OCI-LY1 (cell line): ENCODE data around the gene EFCAB13.

Source experiments
- H2AFZ ChIP-seq: fragments of 200-600 bp; sonication (generic), shearing (Covaris generic); 2 replicates; pipeline ENCODE4 v1.6.0; 2014; ENCODE audit warnings: antibody characterized with exemption, mild to moderate bottlenecking, low read length
- H3F3A ChIP-seq: fragments of 200-600 bp; sonication (generic), shearing (Covaris generic); 2 replicates; pipeline ENCODE4 v1.6.0; 2014; ENCODE audit warnings: mild to moderate bottlenecking, antibody characterized with exemption, low read length, moderate library complexity; ENCODE audit not compliant: insufficient read depth
- H3K27ac ChIP-seq: fragments of 200-600 bp; sonication (generic); 2 replicates; pipeline ENCODE4 v1.5.1; 2014; ENCODE audit warnings: low read length, mixed run types, mild to moderate bottlenecking, low read depth; ENCODE audit not compliant: poor library complexity, severe bottlenecking
- H3K27me3 ChIP-seq: fragments of 200-600 bp; sonication (generic); 2 replicates; pipeline ENCODE4 v1.6.0; 2014; ENCODE audit warnings: antibody characterized with exemption, mild to moderate bottlenecking, low read length, moderate library complexity; ENCODE audit not compliant: insufficient read depth
- H3K36me3 ChIP-seq: fragments of 200-600 bp; sonication (generic); 2 replicates; pipeline ENCODE4 v1.6.1; 2014; ENCODE audit warnings: mild to moderate bottlenecking, antibody characterized with exemption, low read length, moderate library complexity, mixed read lengths; ENCODE audit not compliant: insufficient read depth
- H3K4me1 ChIP-seq: fragments of 200-600 bp; sonication (generic); 2 replicates; pipeline ENCODE4 v1.5.1; 2014; ENCODE audit warnings: mild to moderate bottlenecking, low read length, moderate library complexity; ENCODE audit not compliant: insufficient read depth, severe bottlenecking
- H3K4me2 ChIP-seq: fragments of 200-600 bp; sonication (generic), shearing (Covaris generic); 2 replicates; pipeline ENCODE4 v1.6.1; 2014; ENCODE audit warnings: low read length
- H3K4me3 ChIP-seq: fragments of 200-600 bp; sonication (generic); 2 replicates; pipeline ENCODE4 v1.5.1; 2014; ENCODE audit warnings: low read length, low read depth, mild to moderate bottlenecking, mixed read lengths; ENCODE audit not compliant: poor library complexity, severe bottlenecking
- H3K79me2 ChIP-seq: fragments of 200-600 bp; shearing (Covaris generic); 2 replicates; pipeline ENCODE4 v1.6.1; 2016; ENCODE audit warnings: mixed run types, low read length, mixed read lengths; ENCODE audit not compliant: insufficient read depth
- H3K9ac ChIP-seq: fragments of 200-600 bp; sonication (generic), shearing (Covaris generic); 2 replicates; pipeline ENCODE4 v1.6.1; 2014; ENCODE audit warnings: mild to moderate bottlenecking, low read length, mixed read lengths
- H3K9me2 ChIP-seq: fragments of 200-600 bp; sonication (generic), shearing (Covaris generic); 2 replicates; pipeline ENCODE4 v1.6.1; 2014; ENCODE audit warnings: low read depth, mild to moderate bottlenecking, low read length, mixed read lengths
- H3K9me3 ChIP-seq: fragments of 200-600 bp; shearing (Covaris generic); 2 replicates; pipeline ENCODE4 v1.6.1; 2014; ENCODE audit warnings: low read length, mixed read lengths
- H4K20me1 ChIP-seq: fragments of 200-600 bp; sonication (generic), shearing (Covaris generic); 2 replicates; pipeline ENCODE4 v1.6.0; 2016; ENCODE audit warnings: mild to moderate bottlenecking, low read length; ENCODE audit not compliant: insufficient read depth
- EZH2 ChIP-seq: fragments of 200-600 bp; sonication (generic), shearing (Covaris generic); IDR thresholded peaks from 2 replicates; pipeline ENCODE4 v1.8.0; 2017; ENCODE audit warnings: borderline replicate concordance, mixed run types, mild to moderate bottlenecking, antibody characterized with exemption, low read length, moderate library complexity, mixed read lengths
- TF ChIP-seq, protein P1 (sequence below): fragments of 200-600 bp; sonication (generic), shearing (Covaris generic); IDR thresholded peaks from 2 replicates; pipeline ENCODE4 v1.5.1; 2017; ENCODE audit warnings: mild to moderate bottlenecking, antibody characterized with exemption, low read length, moderate library complexity, mixed read lengths

The EFCAB13 gene

DNA sequence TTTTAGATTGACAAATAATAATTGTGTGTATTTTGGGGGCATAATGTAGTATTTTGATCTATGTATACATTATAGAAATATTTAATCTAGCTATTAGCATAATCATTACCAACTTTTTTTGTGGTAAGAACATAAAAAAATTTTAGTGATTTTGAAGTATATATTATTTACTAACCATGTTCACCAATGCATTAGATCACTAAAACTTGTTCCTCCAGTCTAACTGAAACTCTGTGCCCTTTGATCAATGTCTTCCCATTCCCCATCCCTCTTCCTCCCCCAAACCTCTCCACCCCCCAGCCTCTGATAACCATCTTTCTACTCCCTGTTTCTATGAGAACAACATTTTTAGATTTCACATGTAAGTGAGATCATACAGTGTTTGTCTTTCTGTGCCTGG lies 8.5 kb downstream of the EFCAB13 start:
- Histone ChIP-seq H3K4me2 (no peak overlapping the region), H3K4me3 (no peak overlapping the region), H4K20me1 (no peaks in the 10 kb centered on the region), H3K27ac (no peak overlapping the region), H3K9me3 (no peaks in the 10 kb centered on the region), H3K4me1 (no peaks in the 10 kb centered on the region), H2AFZ (no peak overlapping the region), H3K36me3 (peaks cover 38% of the 10 kb centered on the region), H3K9ac (no peak overlapping the region), H3K9me2 (no peaks in the 10 kb centered on the region), H3K27me3 (no peaks in the 10 kb centered on the region), H3K79me2 (no peaks in the 10 kb centered on the region), H3F3A (no peaks in the 10 kb centered on the region)
- TF ChIP-seq, protein P1, sequence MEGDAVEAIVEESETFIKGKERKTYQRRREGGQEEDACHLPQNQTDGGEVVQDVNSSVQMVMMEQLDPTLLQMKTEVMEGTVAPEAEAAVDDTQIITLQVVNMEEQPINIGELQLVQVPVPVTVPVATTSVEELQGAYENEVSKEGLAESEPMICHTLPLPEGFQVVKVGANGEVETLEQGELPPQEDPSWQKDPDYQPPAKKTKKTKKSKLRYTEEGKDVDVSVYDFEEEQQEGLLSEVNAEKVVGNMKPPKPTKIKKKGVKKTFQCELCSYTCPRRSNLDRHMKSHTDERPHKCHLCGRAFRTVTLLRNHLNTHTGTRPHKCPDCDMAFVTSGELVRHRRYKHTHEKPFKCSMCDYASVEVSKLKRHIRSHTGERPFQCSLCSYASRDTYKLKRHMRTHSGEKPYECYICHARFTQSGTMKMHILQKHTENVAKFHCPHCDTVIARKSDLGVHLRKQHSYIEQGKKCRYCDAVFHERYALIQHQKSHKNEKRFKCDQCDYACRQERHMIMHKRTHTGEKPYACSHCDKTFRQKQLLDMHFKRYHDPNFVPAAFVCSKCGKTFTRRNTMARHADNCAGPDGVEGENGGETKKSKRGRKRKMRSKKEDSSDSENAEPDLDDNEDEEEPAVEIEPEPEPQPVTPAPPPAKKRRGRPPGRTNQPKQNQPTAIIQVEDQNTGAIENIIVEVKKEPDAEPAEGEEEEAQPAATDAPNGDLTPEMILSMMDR, result no peak
- no peak for TF ChIP-seq EZH2

DNA sequence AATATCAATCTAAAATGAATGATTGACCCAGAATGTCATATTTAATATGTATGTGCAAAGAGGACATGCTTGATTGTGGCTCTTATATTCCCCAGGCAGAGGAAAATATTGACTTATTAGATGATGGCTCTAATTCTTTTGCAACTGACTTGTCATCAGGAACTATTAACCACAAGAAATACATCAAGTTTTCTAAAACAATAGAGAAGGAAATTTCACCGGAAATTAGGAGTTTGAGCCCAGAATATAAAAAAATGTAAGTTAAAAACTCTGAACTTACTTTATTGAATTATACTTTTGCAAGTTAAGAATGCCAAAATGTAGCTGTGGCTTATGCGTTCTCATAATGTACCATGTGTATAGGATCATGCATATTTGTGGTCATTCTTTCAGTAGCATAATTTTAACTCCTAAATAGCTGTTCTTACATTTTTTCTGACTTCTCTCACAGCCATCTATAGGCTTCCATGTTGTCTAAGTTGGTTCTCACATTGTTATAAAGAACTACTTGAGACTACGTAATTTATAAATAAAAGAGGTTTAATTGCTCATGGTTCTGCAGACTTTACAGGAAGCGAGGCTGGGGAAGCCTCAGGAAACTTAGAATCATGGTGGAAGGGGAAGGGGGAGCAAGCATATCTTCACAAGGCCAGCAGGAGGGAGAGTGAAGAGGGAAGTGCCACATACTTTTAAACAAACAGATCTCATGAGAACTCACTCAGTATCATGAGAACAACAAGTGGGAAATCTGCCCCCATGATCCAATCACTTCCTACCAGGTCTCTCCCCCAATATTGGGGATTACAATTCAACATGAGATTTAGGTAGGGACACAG lies 11.6 kb downstream of the EFCAB13 start:
- Histone ChIP-seq H2AFZ (no peak overlapping the region), H3K4me3 (no peak overlapping the region), H3K9me3 (no peaks in the 10 kb centered on the region), H3K27ac (no peak overlapping the region), H3K4me1 (no peaks in the 10 kb centered on the region), H3K4me2 (no peak overlapping the region), H3K9ac (no peak overlapping the region), H3F3A (no peaks in the 10 kb centered on the region), H3K36me3 (peaks cover 37% of the 10 kb centered on the region), H4K20me1 (no peaks in the 10 kb centered on the region), H3K27me3 (no peaks in the 10 kb centered on the region), H3K79me2 (no peaks in the 10 kb centered on the region), H3K9me2 (no peaks in the 10 kb centered on the region)
- TF ChIP-seq, protein P1, result no peak
- TF ChIP-seq EZH2, result no peak

DNA sequence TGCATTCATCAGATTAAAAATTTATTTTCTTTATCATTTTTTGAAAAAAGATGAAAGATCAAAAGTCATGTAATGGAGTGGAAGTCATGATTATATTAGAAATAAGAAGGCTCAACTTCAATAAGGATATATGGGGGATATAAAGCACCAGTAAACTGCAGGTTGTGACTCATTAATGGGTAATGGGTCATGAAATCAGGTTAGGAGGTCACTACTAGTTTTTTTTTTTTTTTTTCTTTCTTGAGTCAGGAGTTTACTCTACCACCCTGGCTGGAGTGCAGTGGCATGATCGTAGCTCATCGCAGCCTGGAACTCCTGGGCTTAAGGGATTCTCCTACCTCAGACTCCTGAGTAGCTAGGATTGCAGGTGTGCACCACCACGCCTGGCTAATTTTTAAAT lies 14.3 kb downstream of the EFCAB13 start:
- Histone ChIP-seq H3K4me1 (no peaks in the 10 kb centered on the region), H3K9ac (no peak overlapping the region), H4K20me1 (no peaks in the 10 kb centered on the region), H3K9me2 (no peaks in the 10 kb centered on the region), H3K9me3 (peaks cover 3% of the 10 kb centered on the region; the same call in 1 of the 2 replicates), H3K79me2 (no peaks in the 10 kb centered on the region), H3K27me3 (no peaks in the 10 kb centered on the region), H3K36me3 (peaks cover 26% of the 10 kb centered on the region), H3K27ac (no peak overlapping the region), H3K4me3 (no peak overlapping the region), H2AFZ (no peak overlapping the region), H3F3A (no peaks in the 10 kb centered on the region), H3K4me2 (no peak overlapping the region)
- TF ChIP-seq, protein P1, result no peak
- no peak for TF ChIP-seq EZH2
